Measurements from ENCODE around the gene CLK4.

Gene CLK4

GRCh38 chr5:178625679-178626483 is 969 bp downstream of the CLK4 start:
- Histone ChIP-seq H3K4me3 (ENCODE audit: low read depth in 1 of 2, low read length in 1 of 2) (peak overlapping the region; percentile 89 to 98), H3K4me1 (ENCODE audit: control insufficient read depth in 1 of 2, insufficient read depth in 1 of 2, low read depth in 1 of 2, low read length in 1 of 2) (peaks cover 35 to 39% of the 10 kb centered on the region in 2 experiments), H3K36me3 (peaks cover 25% of the 10 kb centered on the region), H3K27me3 (no peaks in the 10 kb centered on the region), H3K27ac (peak overlapping the region; percentile 96), H3K9me3 (no peaks in the 10 kb centered on the region)
- no peak for TF ChIP-seq CTCF (IDR thresholded peaks at IDR 0.05)

GRCh38 chr5:178624631-178625546 is 2.0 kb downstream of the CLK4 start:
- Histone ChIP-seq H3K36me3 (peaks cover 34% of the 10 kb centered on the region), H3K4me3 (ENCODE audit: low read depth in 1 of 2, low read length in 1 of 2) (peak overlapping the region; percentile 89 to 98), H3K9me3 (no peaks in the 10 kb centered on the region), H3K4me1 (ENCODE audit: control insufficient read depth in 1 of 2, insufficient read depth in 1 of 2, low read depth in 1 of 2, low read length in 1 of 2) (peaks cover 42 to 47% of the 10 kb centered on the region in 2 experiments), H3K27ac (peak overlapping the region; percentile 96), H3K27me3 (no peaks in the 10 kb centered on the region)
- no peak for TF ChIP-seq CTCF (IDR thresholded peaks at IDR 0.05)

GRCh38 chr5:178622679-178623247 is 4.1 kb downstream of the CLK4 start:
- no peaks in the 10 kb centered on the region for H3K9me3 ChIP-seq
- peaks cover 56% of the 10 kb centered on the region for H3K36me3 ChIP-seq
- H3K4me3 ChIP-seq (ENCODE audit: low read depth in 1 of 2, low read length in 1 of 2): no peak overlapping the region
- H3K27me3 ChIP-seq: no peaks in the 10 kb centered on the region
- H3K4me1 ChIP-seq (ENCODE audit: control insufficient read depth in 1 of 2, insufficient read depth in 1 of 2, low read depth in 1 of 2, low read length in 1 of 2): peaks cover 52 to 62% of the 10 kb centered on the region in 2 experiments
- TF ChIP-seq CTCF (IDR thresholded peaks at IDR 0.05): no peak
- peak overlapping the region; percentile 17 for H3K27ac ChIP-seq

GRCh38 chr5:178619390-178619789 is 7.5 kb downstream of the CLK4 start:
- Histone ChIP-seq H3K27me3 (no peaks in the 10 kb centered on the region), H3K36me3 (peaks cover 89% of the 10 kb centered on the region), H3K9me3 (no peaks in the 10 kb centered on the region), H3K27ac (peak overlapping the region; percentile 56), H3K4me3 (ENCODE audit: low read depth in 1 of 2, low read length in 1 of 2) (no peak overlapping the region), H3K4me1 (ENCODE audit: control insufficient read depth in 1 of 2, insufficient read depth in 1 of 2, low read depth in 1 of 2, low read length in 1 of 2) (peaks cover 32 to 45% of the 10 kb centered on the region in 2 experiments)
- TF ChIP-seq CTCF (IDR thresholded peaks at IDR 0.05): no peak

GRCh38 chr5:178612299-178612698 is 14.6 kb downstream of the CLK4 start:
- Histone ChIP-seq H3K27ac (no peak overlapping the region), H3K4me3 (ENCODE audit: low read depth in 1 of 2, low read length in 1 of 2) (no peak overlapping the region), H3K36me3 (peaks cover 100% of the 10 kb centered on the region), H3K4me1 (ENCODE audit: control insufficient read depth in 1 of 2, insufficient read depth in 1 of 2, low read depth in 1 of 2, low read length in 1 of 2) (no peaks in the 10 kb centered on the region), H3K9me3 (no peaks in the 10 kb centered on the region), H3K27me3 (no peaks in the 10 kb centered on the region)
- TF ChIP-seq CTCF (IDR thresholded peaks at IDR 0.05): no peak

All from neutrophil (primary cell).